Fibroblast of mammary gland (primary cell): Measurements from ENCODE around the gene KRTAP5-4.
"Not testable (repeated sequence)": the region's sequence is repeated elsewhere in the genome, so short reads cannot be mapped to it uniquely, and the experiment has no call there.

Experiments
- DNase-seq: peaks from one replicate; pipeline ENCODE4 v3.0.0-alpha.2; 2010; ENCODE audit warnings: low read depth
- H3K4me3 ChIP-seq: 2 replicates; pipeline ENCODE4 v1.5.1; 2011; ENCODE audit warnings: low read depth, mild to moderate bottlenecking, low read length, moderate library complexity; ENCODE audit not compliant: control insufficient read depth
- CTCF ChIP-seq: conservative IDR thresholded peaks from 2 replicates; pipeline ENCODE4 v1.5.1; 2011; ENCODE audit warnings: low read depth, low read length, inconsistent platforms; ENCODE audit not compliant: control insufficient read depth, insufficient read depth

The KRTAP5-4 gene

DNA sequence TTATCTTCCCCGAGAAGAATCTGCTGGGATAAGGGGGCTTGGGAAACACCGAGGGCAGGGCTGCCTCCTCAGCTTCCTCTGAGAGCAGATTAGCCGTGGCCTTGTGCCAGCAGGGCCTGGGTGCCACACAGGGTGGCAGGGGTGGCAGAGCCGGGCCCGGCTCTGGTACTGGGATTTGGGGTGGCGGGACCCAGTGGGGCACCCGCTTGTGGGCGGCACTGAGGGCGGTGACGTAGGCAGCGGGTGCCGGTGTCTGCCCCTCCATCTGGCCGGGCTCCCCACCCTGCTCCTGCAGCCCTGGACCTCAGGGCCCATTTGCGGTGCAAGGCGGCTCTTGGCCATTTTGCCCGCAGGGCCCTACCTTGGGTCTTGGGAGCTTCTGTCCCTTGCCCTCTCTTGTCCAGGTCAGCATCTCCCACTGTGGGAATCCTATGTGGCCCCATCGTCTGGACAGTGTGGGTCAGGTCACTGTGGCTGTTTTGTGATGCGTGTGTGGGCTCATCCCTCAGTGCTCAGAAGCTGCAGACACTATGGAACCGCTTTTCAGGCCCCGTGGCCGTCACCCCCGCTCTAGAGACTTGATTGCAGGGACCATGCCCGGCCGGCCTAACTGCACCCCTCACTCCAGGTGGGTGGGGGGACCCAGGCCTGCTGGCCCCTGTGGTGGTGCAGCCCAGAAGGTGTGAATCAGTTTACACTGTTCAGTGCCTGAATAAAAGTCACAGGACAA lies 45.3 kb upstream of the KRTAP5-4 start:
- no peak for DNase-seq
- no peak for TF ChIP-seq CTCF
- no peak overlapping the region for H3K4me3 ChIP-seq

- H3K4me3 ChIP-seq = no peak overlapping the region
- DNase-seq = no peak
- TF ChIP-seq CTCF = no peak
Observed at GRCh38 chr11:1665313-1665712, 43.4 kb upstream of the KRTAP5-4 start.

GRCh38 chr11:1662699-1663283 lies 40.9 kb upstream of the KRTAP5-4 start:
- DNase-seq, H3K4me3 ChIP-seq: not testable (repeated sequence)

- DNase-seq, H3K4me3 ChIP-seq: not testable (repeated sequence)
Observed at GRCh38 chr11:1661454-1662269, 39.7 kb upstream of the KRTAP5-4 start.

- DNase-seq = no peak
- no peak for TF ChIP-seq CTCF
- H3K4me3 ChIP-seq = no peak overlapping the region
Observed at GRCh38 chr11:1660111-1660867, 38.4 kb upstream of the KRTAP5-4 start.

DNA sequence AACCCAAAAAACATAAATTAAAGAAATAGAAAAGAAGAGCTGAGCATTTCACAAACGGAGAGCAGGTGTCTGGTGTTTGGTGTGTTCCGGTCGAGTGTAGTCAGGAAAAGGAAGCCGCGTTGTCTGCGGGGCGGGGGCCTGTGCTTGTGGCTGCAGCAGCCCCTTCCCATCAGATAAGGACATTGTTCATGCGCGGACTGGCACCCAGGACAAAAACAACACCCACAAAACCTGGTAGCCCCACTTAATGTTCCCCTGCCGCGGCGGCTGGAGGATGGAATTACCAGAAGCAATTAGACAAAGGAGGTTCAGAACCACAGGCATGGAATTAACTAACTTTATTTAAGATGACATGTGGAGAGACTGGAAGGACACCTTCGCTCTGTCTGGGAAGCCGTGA lies 37.6 kb upstream of the KRTAP5-4 start:
- TF ChIP-seq CTCF = no peak
- no peak for DNase-seq
- no peak overlapping the region for H3K4me3 ChIP-seq

GRCh38 chr11:1656670-1657069 lies 34.7 kb upstream of the KRTAP5-4 start:
- no peak for DNase-seq
- TF ChIP-seq CTCF = no peak
- no peak overlapping the region for H3K4me3 ChIP-seq
